ENCODE results near the gene TEF.

The TEF gene

DNA sequence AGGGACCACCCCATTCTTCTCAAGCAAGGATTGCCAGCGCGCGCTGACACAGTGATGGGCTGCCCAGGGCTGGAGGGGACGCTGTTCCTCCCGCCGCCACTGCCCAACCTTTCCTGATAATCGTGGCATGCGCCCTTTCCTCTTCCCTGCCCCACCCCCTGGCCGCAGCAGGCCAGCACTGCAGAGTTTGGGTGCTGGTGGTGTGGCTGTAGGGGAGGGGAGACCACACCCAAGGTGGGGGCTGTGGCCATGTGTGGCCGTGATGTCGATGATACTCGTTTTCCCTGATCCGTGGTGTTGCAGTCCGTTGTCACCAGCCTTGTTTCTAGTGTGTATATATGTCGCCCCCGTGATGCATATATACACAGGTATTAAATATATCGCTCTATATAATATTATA lies 22.8 kb upstream of the TEF start:
- POLR2A ChIA-PET (ENCODE audit: low non-redundant PET), result no interaction called here
- TF ChIP-seq, protein P1, sequence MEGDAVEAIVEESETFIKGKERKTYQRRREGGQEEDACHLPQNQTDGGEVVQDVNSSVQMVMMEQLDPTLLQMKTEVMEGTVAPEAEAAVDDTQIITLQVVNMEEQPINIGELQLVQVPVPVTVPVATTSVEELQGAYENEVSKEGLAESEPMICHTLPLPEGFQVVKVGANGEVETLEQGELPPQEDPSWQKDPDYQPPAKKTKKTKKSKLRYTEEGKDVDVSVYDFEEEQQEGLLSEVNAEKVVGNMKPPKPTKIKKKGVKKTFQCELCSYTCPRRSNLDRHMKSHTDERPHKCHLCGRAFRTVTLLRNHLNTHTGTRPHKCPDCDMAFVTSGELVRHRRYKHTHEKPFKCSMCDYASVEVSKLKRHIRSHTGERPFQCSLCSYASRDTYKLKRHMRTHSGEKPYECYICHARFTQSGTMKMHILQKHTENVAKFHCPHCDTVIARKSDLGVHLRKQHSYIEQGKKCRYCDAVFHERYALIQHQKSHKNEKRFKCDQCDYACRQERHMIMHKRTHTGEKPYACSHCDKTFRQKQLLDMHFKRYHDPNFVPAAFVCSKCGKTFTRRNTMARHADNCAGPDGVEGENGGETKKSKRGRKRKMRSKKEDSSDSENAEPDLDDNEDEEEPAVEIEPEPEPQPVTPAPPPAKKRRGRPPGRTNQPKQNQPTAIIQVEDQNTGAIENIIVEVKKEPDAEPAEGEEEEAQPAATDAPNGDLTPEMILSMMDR (conservative IDR thresholded peaks at IDR 0.05; ENCODE audit: low read depth), result no peak
- CTCF ChIA-PET, result no interaction called here
- no peak for DNase-seq (ENCODE audit: low spot score)
- H3K27ac ChIP-seq, result peak overlapping the region; percentile 67

DNA sequence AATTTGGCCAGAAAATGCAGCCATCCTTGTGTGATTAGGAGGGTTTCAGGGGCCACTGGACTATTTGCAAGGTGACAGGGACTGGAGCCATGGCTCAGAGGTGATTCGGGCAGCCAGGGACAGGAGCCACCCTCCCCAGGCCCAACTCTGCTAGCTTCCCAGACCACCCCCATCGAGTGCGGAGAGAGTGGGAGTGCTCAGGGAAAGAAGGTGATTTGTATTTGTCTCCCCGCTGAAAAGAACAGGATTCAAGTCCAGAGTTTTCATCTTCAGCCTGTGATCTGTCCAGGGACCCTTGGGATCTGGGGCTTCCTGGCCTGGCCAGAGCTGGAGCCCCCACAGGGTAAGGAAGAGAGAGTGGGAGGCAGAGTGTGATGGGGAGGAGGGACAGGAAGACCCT lies 22.4 kb upstream of the TEF start:
- DNase-seq (ENCODE audit: low spot score), result no peak
- ChIA-PET POLR2A (ENCODE audit: low non-redundant PET) (no interaction called here), CTCF (no interaction called here)
- TF ChIP-seq, protein P1 (conservative IDR thresholded peaks at IDR 0.05; ENCODE audit: low read depth), result no peak
- H3K27ac ChIP-seq, result peak overlapping the region; percentile 67

DNA sequence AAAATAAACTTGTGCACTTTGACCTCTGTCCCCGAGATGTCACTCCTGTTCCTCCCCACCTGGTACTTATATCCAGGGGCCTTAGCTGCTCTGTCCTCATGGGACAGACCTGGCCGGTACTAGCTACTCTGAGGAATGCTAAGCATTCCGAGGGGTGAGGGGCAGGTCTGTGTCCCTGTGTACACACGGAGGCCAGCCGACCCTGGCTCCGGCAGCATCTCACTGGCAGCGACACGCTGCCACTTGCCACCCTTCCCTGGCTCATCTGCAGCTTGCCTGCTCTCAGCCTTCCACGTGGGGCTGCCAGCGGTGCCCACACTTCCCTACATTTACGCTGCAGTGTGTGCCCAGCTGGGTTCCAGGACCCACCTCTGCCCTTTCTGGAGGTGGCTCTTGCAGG lies 21.6 kb upstream of the TEF start:
- peak overlapping the region; percentile 67 for H3K27ac ChIP-seq
- no peak for DNase-seq (ENCODE audit: low spot score)
- TF ChIP-seq, protein P1 (conservative IDR thresholded peaks at IDR 0.05; ENCODE audit: low read depth), result no peak
- CTCF ChIA-PET, result no interaction called here
- POLR2A ChIA-PET (ENCODE audit: low non-redundant PET), result interaction anchor here (0.5 kb wide), 1 partner anchor 216 kb away, joined by 3 read pairs; no protein-coding TSS in a partner anchor

DNA sequence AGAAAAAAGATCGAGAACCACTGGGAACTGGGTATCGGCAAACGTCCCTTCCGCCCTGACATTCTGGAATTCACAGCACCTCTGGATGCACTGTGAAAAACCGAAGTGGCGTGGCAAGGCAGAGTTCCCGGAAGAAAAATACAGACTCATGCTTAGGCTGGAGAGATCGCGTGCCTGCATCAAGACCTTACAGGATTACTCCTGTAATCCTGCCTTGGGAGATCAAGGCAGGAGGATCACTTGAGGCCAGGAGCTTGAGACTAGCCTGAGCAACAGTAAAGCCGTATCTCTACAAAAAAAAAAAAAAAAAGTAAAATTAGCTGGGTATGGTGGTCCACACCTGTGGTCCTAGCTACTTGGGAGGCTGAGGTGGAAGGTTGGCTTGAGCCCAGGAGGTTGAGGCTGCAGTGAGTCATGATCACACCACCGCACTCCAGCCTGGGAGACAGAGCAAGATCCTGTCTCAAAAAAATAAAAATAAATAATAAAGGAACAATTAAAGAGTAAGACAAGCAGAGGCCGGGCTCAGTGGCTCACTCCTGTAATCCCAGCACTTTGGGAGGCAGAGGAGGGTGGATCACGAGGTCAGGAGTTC lies 19.9 kb upstream of the TEF start:
- no peak for DNase-seq (ENCODE audit: low spot score)
- CTCF ChIA-PET, result no interaction called here
- POLR2A ChIA-PET (ENCODE audit: low non-redundant PET), result no interaction called here
- TF ChIP-seq, protein P1 (conservative IDR thresholded peaks at IDR 0.05; ENCODE audit: low read depth), result no peak
- peak overlapping the region; percentile 67 for H3K27ac ChIP-seq

DNA sequence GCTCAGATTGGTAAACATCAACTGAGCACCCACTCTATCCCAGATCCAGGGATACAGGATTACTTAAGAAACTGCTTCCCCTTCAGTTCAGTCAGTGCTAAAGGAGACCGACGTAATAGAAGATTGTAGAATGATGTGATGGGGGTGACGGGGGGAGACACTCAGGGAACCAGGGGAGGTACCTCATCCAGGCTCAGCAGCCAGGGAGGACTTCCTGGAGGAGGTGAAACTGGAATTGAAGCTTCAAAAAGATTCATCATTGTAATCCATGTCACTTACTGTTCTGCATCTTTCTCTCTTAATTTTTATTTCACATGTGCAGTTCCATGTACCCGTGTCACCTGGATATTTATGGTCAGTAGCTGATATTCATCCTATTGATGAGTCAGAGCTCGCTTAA lies 19.1 kb upstream of the TEF start:
- CTCF ChIA-PET, result no interaction called here
- POLR2A ChIA-PET (ENCODE audit: low non-redundant PET), result no interaction called here
- DNase-seq (ENCODE audit: low spot score), result no peak

DNA sequence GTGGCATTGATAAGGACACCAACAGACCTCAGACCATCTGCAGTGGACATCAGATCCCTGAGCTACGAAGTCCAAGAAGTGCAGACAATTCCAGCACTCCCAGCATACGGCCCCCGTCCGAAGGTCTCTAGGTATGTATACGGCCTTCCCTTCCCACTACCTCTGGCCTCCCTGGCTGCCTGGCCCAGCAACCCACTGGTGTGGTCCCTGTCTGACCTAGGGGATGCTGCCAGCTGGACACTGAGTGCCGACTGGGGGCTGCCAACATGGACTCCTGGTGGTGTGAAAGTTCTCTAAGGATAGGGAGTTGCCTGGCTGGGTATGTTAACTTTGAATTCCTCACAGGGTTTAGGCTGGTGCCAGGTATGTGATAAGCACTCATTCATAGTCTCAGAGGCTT lies 17.5 kb upstream of the TEF start:
- no peak overlapping the region for H3K27ac ChIP-seq
- POLR2A ChIA-PET (ENCODE audit: low non-redundant PET), result no interaction called here
- CTCF ChIA-PET, result no interaction called here
- TF ChIP-seq, protein P1 (conservative IDR thresholded peaks at IDR 0.05; ENCODE audit: low read depth), result no peak
- no peak for DNase-seq (ENCODE audit: low spot score)

More for the DNA sequence above, 19.1 kb upstream of the TEF start:
- H3K27ac ChIP-seq, result no peak overlapping the region
- TF ChIP-seq, protein P1 (conservative IDR thresholded peaks at IDR 0.05; ENCODE audit: low read depth), result no peak
